Right forelimb (tissue), 1 donor: Measurements from ENCODE around the gene PCSK5.
"Not testable (repeated sequence)": the region's sequence is repeated elsewhere in the genome, so short reads cannot be mapped to it uniquely, and the experiment has no call there.

Experiments used
- DNase-seq: peaks from one replicate; pipeline ENCODE4 v3.0.0-alpha.2; 2018

The PCSK5 gene

GRCh38 chr9:75930190-75930589 is 39.7 kb downstream of the PCSK5 start:
- no peak for DNase-seq

- no peak for DNase-seq
These were observed 40.4 kb downstream of the PCSK5 start for GRCh38 chr9:75930730-75931321.

DNA sequence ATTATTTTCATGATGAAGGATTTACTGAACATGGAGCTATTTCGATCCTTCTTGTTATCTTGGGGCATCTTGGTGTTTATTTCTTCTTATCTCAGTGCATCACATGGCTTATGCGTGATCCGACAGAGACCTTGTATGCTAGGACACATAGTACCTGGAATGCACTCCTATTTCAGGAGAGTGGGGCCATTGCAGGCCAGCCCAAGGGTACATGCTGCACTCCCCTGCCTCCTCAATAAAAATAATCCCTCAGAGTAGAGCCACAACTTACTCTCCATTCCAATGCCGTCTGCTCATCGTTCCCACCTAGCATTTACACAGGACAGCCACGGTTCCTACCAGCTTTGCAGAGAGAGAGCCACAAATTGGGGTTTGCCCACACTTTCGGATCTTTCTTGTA is 43.5 kb downstream of the PCSK5 start:
- DNase-seq = no peak

DNA sequence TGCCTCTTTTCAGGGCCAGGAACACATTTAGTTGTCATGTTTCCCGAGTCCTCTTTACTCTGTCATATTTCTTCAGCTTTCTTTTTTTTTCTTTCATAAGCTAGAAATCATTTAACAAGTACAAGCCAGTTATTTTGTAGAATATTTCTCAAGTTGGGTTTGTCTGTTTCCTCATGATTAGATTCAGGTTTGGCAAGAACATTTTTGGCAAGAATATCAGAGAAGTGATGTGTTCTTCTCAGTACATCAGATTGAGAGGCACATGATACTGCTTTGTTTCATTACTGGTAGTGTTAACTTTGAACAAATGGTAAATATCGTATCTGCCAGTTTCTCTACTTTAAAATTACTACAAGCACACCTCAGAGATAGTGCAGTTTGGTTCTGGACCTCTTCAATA is 45.1 kb downstream of the PCSK5 start:
- no peak for DNase-seq

GRCh38 chr9:75937521-75938258 is 47.2 kb downstream of the PCSK5 start:
- DNase-seq = no peak

- no peak for DNase-seq
These were observed 48.5 kb downstream of the PCSK5 start for GRCh38 chr9:75938946-75939345.

DNA sequence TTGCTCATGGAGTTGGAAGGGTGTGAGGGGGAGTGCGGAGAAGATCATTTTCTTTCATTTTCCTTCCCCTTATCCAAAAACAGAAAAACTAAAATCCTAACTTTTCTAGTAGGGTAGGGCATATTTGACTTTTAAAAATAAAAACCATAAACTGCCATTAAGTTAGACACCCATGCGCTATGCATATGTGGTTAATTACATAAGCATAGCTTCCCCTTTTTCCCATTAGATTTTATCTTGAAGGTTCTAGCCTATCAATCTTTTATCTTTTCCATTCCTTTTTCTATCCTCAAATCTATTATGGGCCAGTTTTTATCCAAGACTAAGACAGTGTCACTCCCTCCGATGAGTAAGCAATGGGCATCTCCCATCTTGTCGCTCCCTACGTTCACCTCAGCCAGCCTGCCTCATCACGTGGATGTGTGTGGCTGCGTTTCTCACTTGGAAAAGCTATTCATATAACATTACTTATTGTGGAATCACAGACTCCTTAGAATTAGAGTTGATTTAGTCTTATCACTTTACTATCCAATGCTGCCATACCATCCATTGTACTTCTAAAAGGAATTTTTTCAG is 49.2 kb downstream of the PCSK5 start:
- DNase-seq = no peak

GRCh38 chr9:75941066-75941465 is 50.6 kb downstream of the PCSK5 start:
- DNase-seq = no peak

DNA sequence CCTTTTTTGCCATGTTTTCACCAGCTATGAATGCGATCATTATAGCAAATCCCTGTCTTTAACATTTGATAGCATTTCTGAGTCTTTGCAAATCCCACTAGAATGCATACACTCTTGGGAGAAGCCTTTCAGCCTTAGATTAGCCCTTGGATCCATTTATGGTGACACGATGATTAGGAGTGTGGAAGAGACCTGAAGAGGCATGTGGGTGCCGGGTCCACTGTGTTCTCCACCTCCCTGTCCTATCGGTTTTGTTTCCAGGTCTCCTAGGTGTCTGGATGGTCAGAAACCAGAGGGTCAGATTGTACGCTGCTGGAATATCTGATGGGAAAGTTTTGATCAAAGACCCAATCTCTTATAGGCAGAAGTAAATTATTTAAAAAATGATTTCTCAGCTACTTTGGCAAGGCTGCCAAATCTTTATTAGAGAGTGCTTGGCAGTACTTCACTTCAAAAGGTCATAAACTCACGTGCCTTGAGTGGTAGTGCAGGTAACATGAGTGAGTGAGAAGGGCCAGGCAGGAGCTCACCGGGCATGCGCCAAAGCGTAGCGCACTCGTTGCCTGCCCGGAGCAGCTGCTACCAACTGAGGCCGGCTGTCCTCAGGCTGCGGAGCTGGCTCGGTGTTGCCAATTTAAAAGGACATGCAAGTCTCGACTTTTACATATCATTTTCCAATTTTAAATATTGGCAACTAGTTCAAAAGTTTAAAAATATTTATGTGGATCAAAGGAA is 51.3 kb downstream of the PCSK5 start:
- no peak for DNase-seq

- DNase-seq = no peak
These were observed 56.3 kb downstream of the PCSK5 start for GRCh38 chr9:75946766-75947165.

GRCh38 chr9:75947233-75947632 is 56.8 kb downstream of the PCSK5 start:
- no peak for DNase-seq

DNA sequence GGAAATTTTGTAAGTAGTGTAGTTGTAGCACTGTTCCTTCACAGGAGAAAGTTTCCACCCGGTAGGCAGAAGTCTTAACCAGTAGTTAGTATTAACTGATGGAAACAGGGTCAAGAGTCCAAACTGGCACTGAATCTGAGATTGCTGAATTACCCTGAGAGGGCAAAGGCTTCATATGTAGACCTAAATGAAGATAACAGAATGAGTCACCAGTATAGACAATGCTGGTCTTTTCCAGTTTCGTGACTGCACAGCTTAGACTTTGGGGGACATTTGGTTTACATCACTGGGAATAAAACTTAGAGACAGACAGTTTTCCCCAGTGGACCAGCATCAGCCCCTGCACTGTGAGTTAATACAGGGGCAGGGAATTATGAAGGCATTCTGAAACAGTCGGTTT is 60.5 kb downstream of the PCSK5 start:
- DNase-seq = no peak

DNA sequence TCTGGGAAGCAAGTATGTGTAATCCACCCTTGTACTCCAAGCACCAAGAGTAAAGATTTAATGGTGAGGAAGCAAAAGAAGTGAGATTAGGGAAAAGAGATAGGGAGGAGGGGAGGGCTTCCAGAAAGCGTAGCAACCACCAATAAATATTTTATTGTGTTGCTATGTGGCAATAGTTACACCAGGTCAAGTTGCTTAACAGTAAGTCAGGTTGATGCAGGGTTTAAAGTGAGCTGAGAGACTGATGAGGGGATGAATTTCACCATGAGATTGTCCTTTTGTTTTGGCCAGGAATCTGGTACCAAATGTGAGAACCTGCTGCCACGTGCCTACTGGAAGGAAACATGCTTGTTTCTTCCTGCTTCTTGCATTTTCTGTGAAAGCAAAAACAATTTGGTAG is 62.7 kb downstream of the PCSK5 start:
- DNase-seq = no peak

- DNase-seq = no peak
These were observed 65.7 kb downstream of the PCSK5 start for GRCh38 chr9:75956161-75956560.

DNA sequence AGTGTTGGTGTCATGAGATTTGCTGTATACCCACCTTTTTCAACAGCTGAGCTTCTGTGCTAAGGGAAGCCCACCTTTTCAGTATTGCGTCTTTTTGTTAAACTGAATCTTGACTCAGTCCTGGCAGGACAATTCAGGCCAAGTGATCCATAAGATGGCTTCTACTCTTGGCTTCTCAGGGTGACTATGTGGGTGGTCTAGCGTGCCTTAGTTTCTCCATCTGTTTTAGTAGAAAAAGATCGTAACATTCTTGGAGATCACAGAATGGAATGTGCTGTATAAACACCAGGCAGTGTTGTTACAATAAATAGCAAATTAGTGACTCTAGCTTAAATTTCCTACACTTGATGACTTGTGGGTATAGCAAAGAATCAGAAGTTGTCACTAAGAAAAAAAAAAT is 66.6 kb downstream of the PCSK5 start:
- DNase-seq = no peak

DNA sequence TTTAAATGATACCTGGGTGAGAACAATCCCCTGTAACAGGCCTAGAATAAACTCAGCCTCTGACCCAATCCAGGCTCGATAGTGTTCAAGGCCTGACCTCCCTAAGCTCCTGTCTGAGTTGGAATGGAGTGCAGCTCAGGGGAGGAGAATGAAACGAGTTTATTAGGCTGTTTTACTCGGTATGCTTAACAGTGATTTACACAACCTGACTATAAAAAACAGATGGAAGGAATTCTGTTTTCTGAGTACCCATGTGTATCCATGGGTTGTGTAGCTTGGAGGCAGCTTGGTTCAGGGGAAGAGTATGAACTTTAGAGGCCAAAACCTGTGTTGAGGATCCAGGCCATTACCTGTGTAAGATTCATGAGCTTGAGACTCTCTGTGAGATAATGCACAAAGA is 67.8 kb downstream of the PCSK5 start:
- DNase-seq = no peak

DNA sequence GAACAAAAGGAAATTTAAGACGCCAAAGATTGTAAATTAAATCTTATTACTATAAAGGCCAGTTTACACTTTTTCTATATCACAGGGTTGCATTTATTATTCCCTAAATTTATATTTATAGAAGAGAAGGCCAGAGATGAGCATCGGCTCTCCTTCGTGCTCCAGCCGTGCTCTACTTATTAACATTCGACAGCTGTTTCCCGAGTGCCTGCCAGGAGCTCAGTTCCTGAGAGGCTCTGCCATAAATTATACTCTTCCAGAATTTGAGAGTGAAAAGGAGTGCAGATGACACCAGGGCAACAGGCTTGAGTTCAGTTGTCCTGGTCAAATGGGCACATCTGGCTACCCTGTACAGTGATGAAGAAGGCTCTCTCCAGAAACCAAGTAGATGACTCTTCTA is 70.1 kb downstream of the PCSK5 start:
- DNase-seq = no peak

DNA sequence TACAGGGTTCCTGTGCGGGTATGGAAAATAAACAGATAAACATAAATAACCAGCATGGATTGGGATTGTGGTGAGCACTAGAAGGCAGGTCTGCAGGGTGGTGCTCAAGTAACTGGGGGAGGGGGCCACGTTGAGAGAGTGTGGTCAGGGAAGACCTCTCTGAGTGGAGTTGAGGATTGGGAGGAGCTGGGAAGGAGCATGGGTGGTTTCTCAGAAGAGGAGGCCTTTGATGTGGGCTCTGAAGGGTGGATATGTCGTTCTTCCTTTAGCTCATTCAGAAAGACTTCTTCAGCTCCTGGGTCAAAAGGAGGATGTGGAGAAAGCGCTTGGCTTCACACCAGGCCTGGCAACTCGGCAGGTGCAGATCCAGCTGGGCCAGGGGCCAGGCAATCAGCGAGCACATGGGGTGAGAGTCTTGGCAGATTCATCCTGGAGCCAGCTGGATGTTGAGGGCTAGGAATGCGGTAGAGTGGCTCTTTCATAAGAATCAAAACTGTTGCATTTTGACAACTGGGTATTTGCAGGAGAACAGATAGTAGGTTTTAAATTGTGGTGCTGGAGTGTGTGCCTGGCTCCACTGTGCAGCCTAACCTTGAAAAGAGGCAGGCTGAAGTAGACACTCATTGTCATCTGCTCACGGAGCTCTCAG is 71.7 kb downstream of the PCSK5 start:
- DNase-seq = peak; percentile 72

DNA sequence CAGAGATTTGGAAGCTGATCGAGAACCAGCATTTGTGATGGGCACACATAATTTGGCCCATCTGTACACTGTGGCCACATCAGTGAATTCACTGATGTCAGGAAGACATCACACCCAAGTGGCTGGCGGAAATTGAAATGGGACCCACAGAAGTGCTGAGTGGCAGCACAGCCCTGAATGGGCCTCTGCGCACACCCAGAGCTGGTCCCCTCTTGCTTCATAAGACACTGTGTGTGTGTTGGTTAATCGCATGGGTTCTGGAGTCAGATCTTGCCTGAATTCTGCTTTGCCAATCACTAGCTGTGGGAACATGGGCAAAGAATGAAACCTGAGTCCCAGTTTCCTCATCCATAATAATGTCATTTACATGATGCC is 72.2 kb downstream of the PCSK5 start:
- DNase-seq = no peak

DNA sequence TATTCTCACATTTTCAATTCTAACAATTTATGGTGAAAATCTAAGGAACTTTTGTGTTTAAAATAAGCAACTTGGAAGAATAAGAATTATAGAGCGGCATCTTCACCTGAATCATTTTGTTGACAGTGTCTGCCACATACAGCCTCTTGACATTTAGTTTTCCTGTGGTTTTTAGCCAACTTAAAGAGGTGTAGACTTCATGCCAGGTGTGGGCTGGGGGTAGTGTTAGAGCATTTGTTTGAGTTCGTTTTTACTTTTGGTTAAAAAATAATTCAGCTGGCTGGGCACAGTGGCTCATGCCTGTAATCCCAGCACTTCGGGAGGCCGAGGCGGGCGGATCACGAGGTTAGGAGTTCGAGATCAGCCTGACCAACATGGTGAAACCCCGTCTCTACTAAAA is 72.8 kb downstream of the PCSK5 start:
- not testable (repeated sequence) for DNase-seq

DNA sequence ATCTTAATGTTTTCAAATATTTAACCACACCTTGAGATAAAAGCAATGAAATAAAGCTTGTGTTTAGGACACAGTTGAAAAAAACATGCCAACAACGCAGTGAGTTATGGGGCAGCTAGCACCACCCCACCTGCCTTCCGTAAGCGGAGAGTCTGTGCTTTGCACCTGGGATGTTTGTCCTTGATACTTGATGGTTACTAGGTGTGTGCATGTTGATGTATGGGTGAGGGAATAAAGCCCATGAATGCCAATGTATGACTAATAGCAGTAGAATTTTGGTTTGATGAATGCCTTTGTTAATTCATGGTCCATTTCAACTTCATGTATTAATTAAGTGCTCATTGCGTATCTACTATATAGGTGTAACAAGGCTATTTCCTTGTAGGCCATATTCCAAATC is 74.0 kb downstream of the PCSK5 start:
- no peak for DNase-seq

DNA sequence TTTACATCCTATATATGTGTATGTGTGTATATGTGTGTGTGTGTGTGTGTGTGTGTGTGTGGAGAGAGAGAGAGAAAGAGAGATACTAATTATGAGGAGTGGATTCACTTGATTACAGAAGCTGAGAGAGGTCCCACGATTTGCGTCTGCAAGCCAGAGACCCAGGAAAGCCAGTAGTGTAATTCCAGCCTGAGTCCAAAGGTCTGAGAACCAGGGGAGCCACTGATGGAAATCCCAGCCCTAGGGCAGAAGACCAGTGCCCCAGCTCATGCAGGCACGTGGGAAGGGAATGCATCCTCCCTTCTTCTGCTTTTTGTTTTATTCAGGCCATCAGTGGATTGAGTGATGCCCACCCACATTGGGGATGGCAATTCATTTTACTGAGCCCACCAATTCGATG is 74.8 kb downstream of the PCSK5 start:
- no peak for DNase-seq

DNA sequence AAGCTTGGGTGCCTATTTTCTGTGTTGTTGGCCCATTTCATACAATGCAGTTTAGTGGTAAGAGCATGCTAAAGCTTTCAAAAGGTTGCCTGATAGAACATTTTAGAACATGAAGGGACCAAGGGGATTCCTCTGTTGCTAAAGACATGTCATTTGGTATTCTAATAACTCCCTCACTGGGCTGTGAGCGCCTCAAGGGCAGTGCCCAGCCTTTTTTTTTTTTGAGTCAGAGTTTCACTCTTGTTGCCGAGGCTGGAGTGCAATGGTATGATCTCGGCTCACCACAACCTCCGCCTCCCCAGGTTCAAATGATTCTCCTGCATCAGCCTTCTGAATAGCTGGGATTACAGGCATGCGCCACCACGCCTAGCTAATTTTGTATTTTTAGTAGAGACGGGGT is 77.1 kb downstream of the PCSK5 start:
- DNase-seq = no peak
